Neural progenitor cell (in vitro differentiated cells): Measurements from ENCODE around the gene PLCG1.

Experiments used
- EZH2 ChIP-seq: fragments of 200-600 bp; sonication (generic); IDR thresholded peaks from 2 replicates; pipeline ENCODE4 v1.6.1; 2017; ENCODE audit warnings: antibody characterized with exemption, mild to moderate bottlenecking, moderate library complexity
- TF ChIP-seq, protein P1 (sequence below): fragments of 200-600 bp; sonication (generic); IDR thresholded peaks from 2 replicates; pipeline ENCODE4 v1.5.1; 2017; ENCODE audit warnings: antibody characterized with exemption, mild to moderate bottlenecking

DNA sequence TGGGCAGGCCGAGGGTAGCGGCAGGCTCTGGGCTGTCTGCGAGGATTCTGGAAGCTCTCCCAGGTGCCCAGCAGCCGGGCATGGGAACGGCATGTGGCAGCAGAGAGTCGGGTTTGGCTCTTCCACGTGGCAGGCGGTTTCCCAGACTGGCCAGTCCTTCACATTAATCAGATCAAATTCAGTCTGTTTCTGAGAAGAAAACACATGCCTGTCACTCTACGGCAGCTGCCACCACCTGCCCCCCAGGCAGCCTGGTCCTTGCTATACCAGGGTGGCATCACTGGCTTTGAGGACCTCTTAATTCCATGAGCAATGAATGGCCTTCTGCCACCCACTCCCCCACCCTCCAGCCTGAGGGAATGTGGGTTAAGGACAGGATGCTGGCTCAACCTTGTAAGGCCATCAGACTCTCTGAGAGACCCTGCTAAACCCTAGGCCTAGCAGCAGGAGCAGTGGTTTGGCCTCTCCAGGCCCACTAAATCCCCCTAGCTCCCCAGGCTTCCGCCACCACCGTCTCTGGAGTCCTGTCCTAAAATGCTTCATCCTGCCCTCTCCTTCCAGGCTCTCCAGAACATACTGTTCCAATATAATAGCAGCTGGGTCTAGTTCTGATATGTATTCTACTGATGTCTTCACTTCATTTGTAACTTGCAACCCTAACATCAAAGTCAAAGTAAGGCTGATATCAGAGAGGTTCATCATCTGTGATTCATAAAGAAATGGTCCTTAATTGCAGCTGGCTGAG, 47.8 kb downstream of the PLCG1 start:
- TF ChIP-seq, protein P1, sequence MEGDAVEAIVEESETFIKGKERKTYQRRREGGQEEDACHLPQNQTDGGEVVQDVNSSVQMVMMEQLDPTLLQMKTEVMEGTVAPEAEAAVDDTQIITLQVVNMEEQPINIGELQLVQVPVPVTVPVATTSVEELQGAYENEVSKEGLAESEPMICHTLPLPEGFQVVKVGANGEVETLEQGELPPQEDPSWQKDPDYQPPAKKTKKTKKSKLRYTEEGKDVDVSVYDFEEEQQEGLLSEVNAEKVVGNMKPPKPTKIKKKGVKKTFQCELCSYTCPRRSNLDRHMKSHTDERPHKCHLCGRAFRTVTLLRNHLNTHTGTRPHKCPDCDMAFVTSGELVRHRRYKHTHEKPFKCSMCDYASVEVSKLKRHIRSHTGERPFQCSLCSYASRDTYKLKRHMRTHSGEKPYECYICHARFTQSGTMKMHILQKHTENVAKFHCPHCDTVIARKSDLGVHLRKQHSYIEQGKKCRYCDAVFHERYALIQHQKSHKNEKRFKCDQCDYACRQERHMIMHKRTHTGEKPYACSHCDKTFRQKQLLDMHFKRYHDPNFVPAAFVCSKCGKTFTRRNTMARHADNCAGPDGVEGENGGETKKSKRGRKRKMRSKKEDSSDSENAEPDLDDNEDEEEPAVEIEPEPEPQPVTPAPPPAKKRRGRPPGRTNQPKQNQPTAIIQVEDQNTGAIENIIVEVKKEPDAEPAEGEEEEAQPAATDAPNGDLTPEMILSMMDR = no peak
- TF ChIP-seq EZH2 = no peak
